SK-N-SH (cell line): ENCODE results near the gene MIGA2.

Experiments
- CTCF ChIP-seq: fragments of 200-600 bp; sonication (generic); IDR thresholded peaks from 2 replicates; pipeline ENCODE4 v1.6.1; 2017; ENCODE audit warnings: antibody characterized with exemption, mild to moderate bottlenecking, moderate library complexity
- NRF1 ChIP-seq: IDR thresholded peaks from 2 replicates; pipeline ENCODE4 v1.6.1; 2012; ENCODE audit warnings: low read depth, mild to moderate bottlenecking, low read length
- REST ChIP-seq: IDR thresholded peaks from 2 replicates; pipeline ENCODE4 v1.6.1; 2012; ENCODE audit warnings: mild to moderate bottlenecking, low read depth, low read length, moderate library complexity
- RFX5 ChIP-seq: IDR thresholded peaks from 2 replicates; pipeline ENCODE4 v1.6.1; 2012; ENCODE audit warnings: mild to moderate bottlenecking, improper control_type of control experiment, low read length
- SIN3A ChIP-seq: IDR thresholded peaks from 2 replicates; pipeline ENCODE4 v1.6.1; 2012; ENCODE audit warnings: low read depth, mild to moderate bottlenecking, low read length, moderate library complexity, borderline replicate concordance
- TAF1 ChIP-seq: IDR thresholded peaks from 2 replicates; pipeline ENCODE4 v1.6.1; 2012; ENCODE audit warnings: low read depth, mild to moderate bottlenecking, low read length, moderate library complexity, borderline replicate concordance
- USF2 ChIP-seq: fragments of 150-350 bp; IDR thresholded peaks from 2 replicates; pipeline ENCODE4 v1.6.1; 2017; ENCODE audit warnings: antibody characterized with exemption, low read length, low read depth, borderline replicate concordance

GRCh38 chr9:129063061-129063460 is 26.6 kb downstream of the MIGA2 start:
- no peak for TF ChIP-seq REST
- no peak for TF ChIP-seq TAF1
- no peak for TF ChIP-seq CTCF
- TF ChIP-seq NRF1, result no peak
- TF ChIP-seq SIN3A, result no peak
- TF ChIP-seq USF2, result no peak
- no peak for TF ChIP-seq RFX5
